Astrocyte (in vitro differentiated cells and primary cell): ENCODE data around the gene XIRP1. TPM values are rescaled to one million over a fixed set of nuclear protein-coding genes. Genes with fewer than 3 reads are reported as not detected.

Experiments used
- DNase-seq: peaks from one replicate; pipeline ENCODE4 v3.0.0-alpha.2; 2010; ENCODE audit warnings: low read depth
- FAIRE-seq: peaks from 2 replicates; lab custom pipeline; 2011; peaks lifted over from hg19 to GRCh38; lab: Jason Lieb, UNC
- H2AFZ ChIP-seq: 2 replicates; pipeline ENCODE4 v1.6.0; 2012; ENCODE audit warnings: low read depth, low read length, inconsistent platforms
- H3K27ac ChIP-seq: 2 replicates; pipeline ENCODE4 v1.5.1; 2011; ENCODE audit warnings: low read depth, low read length, inconsistent platforms
- H3K27me3 ChIP-seq: 2 replicates; pipeline ENCODE4 v1.6.0; 2011; ENCODE audit warnings: low read length, inconsistent platforms; ENCODE audit not compliant: insufficient read depth
- H3K36me3 ChIP-seq: 2 replicates; pipeline ENCODE4 v1.5.1; 2011; ENCODE audit warnings: low read length, inconsistent platforms; ENCODE audit not compliant: insufficient read depth
- H3K4me1 ChIP-seq: 2 replicates; pipeline ENCODE4 v1.5.1; 2011; ENCODE audit warnings: low read length, inconsistent platforms; ENCODE audit not compliant: insufficient read depth
- H3K4me2 ChIP-seq: 2 replicates; pipeline ENCODE4 v1.6.0; 2012; ENCODE audit warnings: low read length, inconsistent platforms
- H3K4me3 ChIP-seq: 2 replicates; pipeline ENCODE4 v1.5.1; 2011; ENCODE audit warnings: low read depth, mild to moderate bottlenecking, low read length, inconsistent platforms; ENCODE audit not compliant: insufficient read depth
- H3K79me2 ChIP-seq: 2 replicates; pipeline ENCODE4 v1.6.0; 2012; ENCODE audit warnings: mild to moderate bottlenecking, low read length, inconsistent platforms; ENCODE audit not compliant: insufficient read depth
- H3K9ac ChIP-seq: 2 replicates; pipeline ENCODE4 v1.6.0; 2012; ENCODE audit warnings: mild to moderate bottlenecking, low read length, inconsistent platforms
- H3K9me3 ChIP-seq: 2 replicates; pipeline ENCODE4 v1.5.1; 2012; ENCODE audit warnings: low read depth, mild to moderate bottlenecking, low read length, inconsistent platforms; ENCODE audit not compliant: insufficient read depth
- H4K20me1 ChIP-seq: 2 replicates; pipeline ENCODE4 v1.6.0; 2012; ENCODE audit warnings: low read length, inconsistent platforms; ENCODE audit not compliant: insufficient read depth
- H3K27ac Mint-ChIP-seq: one replicate; pipeline ENCODE4 v1.8.0; 2021; ENCODE audit warnings: mild to moderate bottlenecking, mixed read lengths; ENCODE audit not compliant: unreplicated experiment
- H3K27me3 Mint-ChIP-seq: one replicate; pipeline ENCODE4 v1.8.0; 2021; ENCODE audit warnings: low read depth, mixed read lengths; ENCODE audit not compliant: unreplicated experiment
- H3K36me3 Mint-ChIP-seq: one replicate; pipeline ENCODE4 v1.8.0; 2021; ENCODE audit warnings: low read depth, mixed read lengths; ENCODE audit not compliant: unreplicated experiment
- H3K4me1 Mint-ChIP-seq: one replicate; pipeline ENCODE4 v1.8.0; 2021; ENCODE audit warnings: low read depth, mixed read lengths; ENCODE audit not compliant: unreplicated experiment
- H3K4me3 Mint-ChIP-seq: one replicate; pipeline ENCODE4 v1.8.0; 2021; ENCODE audit warnings: mild to moderate bottlenecking, moderate library complexity, mixed read lengths; ENCODE audit not compliant: unreplicated experiment
- H3K9me3 Mint-ChIP-seq: one replicate; pipeline ENCODE4 v1.8.0; 2021; ENCODE audit warnings: mild to moderate bottlenecking, mixed read lengths; ENCODE audit not compliant: unreplicated experiment
- CTCF ChIP-seq: IDR thresholded peaks from 2 replicates; pipeline ENCODE4 v1.5.1; 2011; ENCODE audit warnings: low read depth, mild to moderate bottlenecking, inconsistent platforms, low read length, moderate library complexity; ENCODE audit not compliant: insufficient read depth
- EZH2 ChIP-seq: IDR thresholded peaks from 2 replicates; pipeline ENCODE4 v1.6.1; 2012; ENCODE audit warnings: mild to moderate bottlenecking, low read length, inconsistent platforms; ENCODE audit not compliant: insufficient read depth
- total RNA-seq: library from RNA; stranded (reverse); gene quantifications from 2 replicates; pipeline ENCODE4 v1.2.1, GENCODE V29; 2021

Gene XIRP1
- total RNA-seq, 1 donor from 2014 or later, result 1.1 TPM

- H3K9me3 ChIP-seq, result no peaks in the 10 kb centered on the region
- H3K9ac ChIP-seq, result no peak overlapping the region
- no peak overlapping the region for H2AFZ ChIP-seq
- FAIRE-seq, result no peak
- no peaks in the 10 kb centered on the region for H3K27me3 ChIP-seq
- Mint-ChIP-seq H3K27me3 (peaks cover 15% of the 10 kb centered on the region), H3K9me3 (peaks cover 3% of the 10 kb centered on the region), H3K4me3 (no peak overlapping the region), H3K4me1 (peaks cover 5% of the 10 kb centered on the region), H3K27ac (no peak overlapping the region), H3K36me3 (no peaks in the 10 kb centered on the region)
- no peaks in the 10 kb centered on the region for H4K20me1 ChIP-seq
- no peak for TF ChIP-seq CTCF
- TF ChIP-seq EZH2, result no peak
- no peak overlapping the region for H3K27ac ChIP-seq
- no peaks in the 10 kb centered on the region for H3K4me1 ChIP-seq
- H3K79me2 ChIP-seq, result no peaks in the 10 kb centered on the region
- H3K4me3 ChIP-seq, result no peak overlapping the region
- no peak overlapping the region for H3K4me2 ChIP-seq
- DNase-seq, result no peak
- H3K36me3 ChIP-seq, result no peaks in the 10 kb centered on the region
Observed at GRCh38 chr3:39185959-39186691, 6.3 kb downstream of the XIRP1 start.

GRCh38 chr3:39185326-39185958 is 7.0 kb downstream of the XIRP1 start:
- H3K27me3 ChIP-seq, result no peaks in the 10 kb centered on the region
- TF ChIP-seq EZH2 (no peak), CTCF (no peak)
- H3K4me2 ChIP-seq, result no peak overlapping the region
- no peaks in the 10 kb centered on the region for H3K79me2 ChIP-seq
- H3K27ac ChIP-seq, result no peak overlapping the region
- H3K9ac ChIP-seq, result no peak overlapping the region
- H3K36me3 Mint-ChIP-seq, result no peaks in the 10 kb centered on the region
- H3K9me3 Mint-ChIP-seq, result peaks cover 3% of the 10 kb centered on the region
- H3K27ac Mint-ChIP-seq, result no peak overlapping the region
- H3K4me1 ChIP-seq, result peaks cover 2% of the 10 kb centered on the region
- no peak overlapping the region for H3K4me3 ChIP-seq
- H3K4me3 Mint-ChIP-seq, result no peak overlapping the region
- peaks cover 15% of the 10 kb centered on the region for H3K27me3 Mint-ChIP-seq
- H4K20me1 ChIP-seq, result no peaks in the 10 kb centered on the region
- H3K9me3 ChIP-seq, result no peaks in the 10 kb centered on the region
- FAIRE-seq, result no peak
- no peak overlapping the region for H2AFZ ChIP-seq
- DNase-seq, result no peak
- peaks cover 3% of the 10 kb centered on the region for H3K4me1 Mint-ChIP-seq
- no peaks in the 10 kb centered on the region for H3K36me3 ChIP-seq

GRCh38 chr3:39184968-39185285 is 7.5 kb downstream of the XIRP1 start:
- Histone ChIP-seq H3K27me3 (no peaks in the 10 kb centered on the region), H3K9me3 (no peaks in the 10 kb centered on the region), H2AFZ (no peak overlapping the region), H3K36me3 (no peaks in the 10 kb centered on the region), H3K4me3 (no peak overlapping the region), H3K4me1 (peaks cover 4% of the 10 kb centered on the region), H3K27ac (no peak overlapping the region), H4K20me1 (no peaks in the 10 kb centered on the region), H3K79me2 (no peaks in the 10 kb centered on the region), H3K9ac (no peak overlapping the region), H3K4me2 (no peak overlapping the region)
- FAIRE-seq (no peak), DNase-seq (no peak)
- Mint-ChIP-seq H3K4me1 (peaks cover 7% of the 10 kb centered on the region), H3K27ac (no peak overlapping the region), H3K27me3 (peaks cover 15% of the 10 kb centered on the region), H3K4me3 (no peak overlapping the region), H3K36me3 (peaks cover 2% of the 10 kb centered on the region), H3K9me3 (peaks cover 3% of the 10 kb centered on the region)
- no peak for TF ChIP-seq CTCF
- no peak for TF ChIP-seq EZH2
